HEK293 (cell line): Measurements from ENCODE around the gene UMAD1.
A peak's percentile ranks its signal among the peaks of the same experiment; 100 is the strongest.

Source experiments
- CTCF ChIA-PET: fragments of 350-600 bp; formaldehyde crosslinking; extraction: SDS; loops from one replicate; lab custom pipeline; 2021; ENCODE audit warnings: antibody characterized with exemption; lab: Yijun Ruan, JAX
- POLR2A ChIA-PET: fragments of 300-600 bp; formaldehyde crosslinking; extraction: SDS; loops from one replicate; lab custom pipeline; 2020; ENCODE audit warnings: antibody characterized with exemption, inconsistent platforms; lab: Yijun Ruan, JAX
- H3K27ac ChIP-seq: fragments of 200-500 bp; sonication (Bioruptor generic); 2 replicates; pipeline ENCODE4 v1.5.1; 2014; ENCODE audit warnings: low read depth, low read length, control low read depth, inconsistent platforms; ENCODE audit errors: extremely low read depth
- H3K36me3 ChIP-seq, 2 experiments: fragments of 200-500 bp in 1 of 2; sonication (Bioruptor generic) in 1 of 2; 1 replicate in 1 of 2; 2 replicates in 1 of 2; pipeline ENCODE4 v1.5.1; 2014 to 2017; ENCODE audit warnings: inconsistent platforms in 2 of 2, low read length in 2 of 2; ENCODE audit not compliant: control insufficient read depth in 2 of 2, insufficient read depth in 1 of 2
- H3K4me1 ChIP-seq: fragments of 200-500 bp; sonication (Bioruptor generic); 2 replicates; pipeline ENCODE4 v1.5.1; 2014; ENCODE audit warnings: mild to moderate bottlenecking, low read length, inconsistent platforms; ENCODE audit not compliant: control insufficient read depth, insufficient read depth
- H3K4me3 ChIP-seq: 2 replicates; pipeline ENCODE4 v1.5.1; 2011; ENCODE audit warnings: low read depth, mild to moderate bottlenecking, control low read depth, low read length, moderate library complexity
- H3K9me3 ChIP-seq: fragments of 200-500 bp; sonication (Bioruptor generic); 2 replicates; pipeline ENCODE4 v1.5.1; 2014; ENCODE audit warnings: low read depth, low read length, inconsistent platforms; ENCODE audit not compliant: control insufficient read depth, insufficient read depth
- ZIC2 ChIP-seq: fragments of 450-650 bp; formaldehyde crosslinking; IDR thresholded peaks from 2 replicates; pipeline ENCODE4 v1.5.1; 2016; ENCODE audit warnings: missing biosample characterization, missing genetic modification characterization
- ZNF114 ChIP-seq: fragments of 450-650 bp; formaldehyde crosslinking; IDR thresholded peaks from 2 replicates; pipeline ENCODE4 v1.5.0; 2017; ENCODE audit warnings: missing biosample characterization, missing genetic modification characterization
- ZNF132 ChIP-seq: fragments of 450-650 bp; formaldehyde crosslinking; IDR thresholded peaks from 2 replicates; pipeline ENCODE4 v1.5.1; 2017; ENCODE audit warnings: missing biosample characterization, missing genetic modification characterization, borderline replicate concordance
- ZNF138 ChIP-seq: fragments of 450-650 bp; formaldehyde crosslinking; IDR thresholded peaks from 2 replicates; pipeline ENCODE4 v1.5.1; 2016; ENCODE audit warnings: missing biosample characterization, missing genetic modification characterization, borderline replicate concordance
- ZNF174 ChIP-seq: fragments of 450-650 bp; formaldehyde crosslinking; IDR thresholded peaks from 2 replicates; pipeline ENCODE4 v1.5.0; 2017; ENCODE audit warnings: missing biosample characterization, mild to moderate bottlenecking, missing genetic modification characterization
- ZNF214 ChIP-seq: fragments of 450-650 bp; formaldehyde crosslinking; IDR thresholded peaks from 2 replicates; pipeline ENCODE4 v1.5.1; 2017; ENCODE audit warnings: missing biosample characterization, mild to moderate bottlenecking, missing genetic modification characterization, borderline replicate concordance
- ZNF221 ChIP-seq: fragments of 450-650 bp; formaldehyde crosslinking; IDR thresholded peaks from 2 replicates; pipeline ENCODE4 v1.5.1; 2017; ENCODE audit warnings: missing biosample characterization, missing genetic modification characterization, borderline replicate concordance
- ZNF223 ChIP-seq: fragments of 450-650 bp; formaldehyde crosslinking; IDR thresholded peaks from 2 replicates; pipeline ENCODE4 v1.5.1; 2016; ENCODE audit warnings: missing biosample characterization, missing genetic modification characterization
- ZNF248 ChIP-seq: fragments of 450-650 bp; formaldehyde crosslinking; IDR thresholded peaks from 2 replicates; pipeline ENCODE4 v1.5.1; 2017; ENCODE audit warnings: missing biosample characterization, missing genetic modification characterization
- ZNF324 ChIP-seq: fragments of 450-650 bp; formaldehyde crosslinking; IDR thresholded peaks from 2 replicates; pipeline ENCODE4 v1.5.1; 2016; ENCODE audit warnings: missing biosample characterization, missing genetic modification characterization
- ZNF350 ChIP-seq: fragments of 450-650 bp; formaldehyde crosslinking; IDR thresholded peaks from 2 replicates; pipeline ENCODE4 v1.5.0; 2017; ENCODE audit warnings: missing biosample characterization, mild to moderate bottlenecking, missing genetic modification characterization
- ZNF391 ChIP-seq: fragments of 450-650 bp; formaldehyde crosslinking; IDR thresholded peaks from 2 replicates; pipeline ENCODE4 v1.5.1; 2016; ENCODE audit warnings: low read depth, missing biosample characterization, missing genetic modification characterization, borderline replicate concordance
- ZNF473 ChIP-seq: fragments of 450-650 bp; formaldehyde crosslinking; IDR thresholded peaks from 2 replicates; pipeline ENCODE4 v1.5.1; 2017; ENCODE audit warnings: missing biosample characterization, missing genetic modification characterization
- ZNF560 ChIP-seq: fragments of 450-650 bp; formaldehyde crosslinking; IDR thresholded peaks from 2 replicates; pipeline ENCODE4 v1.5.1; 2017; ENCODE audit warnings: missing biosample characterization, missing genetic modification characterization, borderline replicate concordance
- ZNF623 ChIP-seq: fragments of 450-650 bp; formaldehyde crosslinking; IDR thresholded peaks from 2 replicates; pipeline ENCODE4 v1.5.1; 2016; ENCODE audit warnings: missing biosample characterization, missing genetic modification characterization
- ZNF629 ChIP-seq: fragments of 450-650 bp; formaldehyde crosslinking; IDR thresholded peaks from 2 replicates; pipeline ENCODE4 v1.5.1; 2017; ENCODE audit warnings: missing biosample characterization, missing genetic modification characterization
- ZNF707 ChIP-seq: fragments of 450-650 bp; formaldehyde crosslinking; IDR thresholded peaks from 2 replicates; pipeline ENCODE4 v1.5.1; 2016; ENCODE audit warnings: missing biosample characterization, missing genetic modification characterization
- TF ChIP-seq, protein P1 (sequence below): fragments of 450-650 bp; formaldehyde crosslinking; IDR thresholded peaks from 2 replicates; pipeline ENCODE4 v1.5.1; 2016; ENCODE audit warnings: missing biosample characterization, missing genetic modification characterization
- TF ChIP-seq, protein P2 (sequence below): fragments of 450-650 bp; formaldehyde crosslinking; IDR thresholded peaks from 2 replicates; pipeline ENCODE4 v1.5.1; 2016; ENCODE audit warnings: missing biosample characterization, missing genetic modification characterization
- TF ChIP-seq, protein P3 (sequence below): fragments of 450-650 bp; formaldehyde crosslinking; IDR thresholded peaks from 2 replicates; pipeline ENCODE4 v1.5.1; 2017; ENCODE audit warnings: missing biosample characterization, missing genetic modification characterization
- TF ChIP-seq, protein P4 (sequence below): fragments of 450-650 bp; formaldehyde crosslinking; IDR thresholded peaks from 2 replicates; pipeline ENCODE4 v1.5.1; 2016; ENCODE audit warnings: missing biosample characterization, missing genetic modification characterization

The UMAD1 gene

DNA sequence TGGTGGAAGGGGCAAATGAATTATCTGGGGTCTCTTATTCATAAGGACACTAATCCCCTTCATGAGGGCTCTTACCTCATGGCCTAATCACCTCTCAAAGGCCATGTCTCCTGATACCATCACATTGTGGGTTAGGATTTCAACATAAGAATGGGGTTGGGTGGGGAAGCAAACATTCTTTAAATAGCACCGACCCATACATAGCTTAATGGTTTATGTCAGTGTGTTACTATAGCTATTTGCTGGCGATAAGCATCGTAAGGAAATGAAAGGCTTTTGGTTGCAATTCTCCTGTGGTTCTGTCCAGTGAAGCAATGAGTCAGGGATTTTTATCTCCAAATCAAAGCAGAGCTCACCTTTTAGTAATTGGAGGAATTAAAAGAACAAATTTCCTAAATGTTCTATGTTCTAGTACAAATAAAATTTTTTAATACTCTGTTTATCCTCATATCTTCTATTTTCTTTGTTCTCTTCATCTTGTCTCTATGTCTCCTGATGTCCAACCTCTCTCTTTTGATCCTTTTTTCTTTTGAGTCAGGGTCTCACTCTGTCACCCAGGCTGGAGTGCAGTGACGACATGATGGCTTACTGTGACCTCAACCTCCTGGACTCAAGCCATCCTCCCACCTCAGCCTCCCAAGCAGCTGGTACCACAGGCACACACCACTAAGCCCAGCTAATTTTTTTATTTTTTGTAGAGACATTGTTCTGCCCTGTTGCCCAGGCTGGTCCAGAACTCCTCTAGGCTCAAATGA, 271.0 kb downstream of the UMAD1 start:
- ChIA-PET CTCF (interaction anchor here (0.6 to 1.2 kb wide), 2 partner anchors 258 to 305 kb away, joined by 3 read pairs; no protein-coding TSS in a partner anchor), POLR2A (no interaction called here)
- H3K27ac ChIP-seq: no peak overlapping the region
- H3K4me1 ChIP-seq: no peaks in the 10 kb centered on the region
- H3K9me3 ChIP-seq: no peaks in the 10 kb centered on the region
- no peaks in the 10 kb centered on the region for H3K36me3 ChIP-seq
- TF ChIP-seq ZIC2 (tag by site-specific recombination): no peak
- TF ChIP-seq ZNF707: no peak
- no peak for TF ChIP-seq ZNF223 (tag by site-specific recombination)
- no peak for TF ChIP-seq ZNF629
- no peak for TF ChIP-seq ZNF132 (tag by site-specific recombination)
- TF ChIP-seq ZNF114 (tag by site-specific recombination): no peak
- TF ChIP-seq ZNF391: no peak
- TF ChIP-seq ZNF138 (tag by site-specific recombination): no peak
- TF ChIP-seq, protein P1, sequence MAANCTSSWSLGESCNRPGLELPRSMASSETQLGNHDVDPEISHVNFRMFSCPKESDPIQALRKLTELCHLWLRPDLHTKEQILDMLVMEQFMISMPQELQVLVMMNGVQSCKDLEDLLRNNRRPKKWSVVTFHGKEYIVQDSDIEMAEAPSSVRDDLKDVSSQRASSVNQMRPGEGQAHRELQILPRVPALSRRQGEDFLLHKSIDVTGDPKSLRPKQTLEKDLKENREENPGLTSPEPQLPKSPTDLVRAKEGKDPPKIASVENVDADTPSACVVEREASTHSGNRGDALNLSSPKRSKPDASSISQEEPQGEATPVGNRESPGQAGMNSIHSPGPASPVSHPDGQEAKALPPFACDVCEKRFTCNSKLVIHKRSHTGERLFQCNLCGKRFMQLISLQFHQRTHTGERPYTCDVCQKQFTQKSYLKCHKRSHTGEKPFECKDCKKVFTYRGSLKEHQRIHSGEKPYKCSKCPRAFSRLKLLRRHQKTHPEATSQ (tag by site-specific recombination): no peak
- TF ChIP-seq ZNF248: no peak
- no peak for TF ChIP-seq ZNF350
- TF ChIP-seq ZNF473: no peak
- TF ChIP-seq, protein P2, sequence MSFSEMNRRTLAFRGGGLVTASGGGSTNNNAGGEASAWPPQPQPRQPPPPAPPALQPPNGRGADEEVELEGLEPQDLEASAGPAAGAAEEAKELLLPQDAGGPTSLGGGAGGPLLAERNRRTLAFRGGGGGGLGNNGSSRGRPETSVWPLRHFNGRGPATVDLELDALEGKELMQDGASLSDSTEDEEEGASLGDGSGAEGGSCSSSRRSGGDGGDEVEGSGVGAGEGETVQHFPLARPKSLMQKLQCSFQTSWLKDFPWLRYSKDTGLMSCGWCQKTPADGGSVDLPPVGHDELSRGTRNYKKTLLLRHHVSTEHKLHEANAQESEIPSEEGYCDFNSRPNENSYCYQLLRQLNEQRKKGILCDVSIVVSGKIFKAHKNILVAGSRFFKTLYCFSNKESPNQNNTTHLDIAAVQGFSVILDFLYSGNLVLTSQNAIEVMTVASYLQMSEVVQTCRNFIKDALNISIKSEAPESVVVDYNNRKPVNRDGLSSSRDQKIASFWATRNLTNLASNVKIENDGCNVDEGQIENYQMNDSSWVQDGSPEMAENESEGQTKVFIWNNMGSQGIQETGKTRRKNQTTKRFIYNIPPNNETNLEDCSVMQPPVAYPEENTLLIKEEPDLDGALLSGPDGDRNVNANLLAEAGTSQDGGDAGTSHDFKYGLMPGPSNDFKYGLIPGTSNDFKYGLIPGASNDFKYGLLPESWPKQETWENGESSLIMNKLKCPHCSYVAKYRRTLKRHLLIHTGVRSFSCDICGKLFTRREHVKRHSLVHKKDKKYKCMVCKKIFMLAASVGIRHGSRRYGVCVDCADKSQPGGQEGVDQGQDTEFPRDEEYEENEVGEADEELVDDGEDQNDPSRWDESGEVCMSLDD (tag by site-specific recombination): no peak
- TF ChIP-seq ZNF221: no peak
- no peak overlapping the region for H3K4me3 ChIP-seq

DNA sequence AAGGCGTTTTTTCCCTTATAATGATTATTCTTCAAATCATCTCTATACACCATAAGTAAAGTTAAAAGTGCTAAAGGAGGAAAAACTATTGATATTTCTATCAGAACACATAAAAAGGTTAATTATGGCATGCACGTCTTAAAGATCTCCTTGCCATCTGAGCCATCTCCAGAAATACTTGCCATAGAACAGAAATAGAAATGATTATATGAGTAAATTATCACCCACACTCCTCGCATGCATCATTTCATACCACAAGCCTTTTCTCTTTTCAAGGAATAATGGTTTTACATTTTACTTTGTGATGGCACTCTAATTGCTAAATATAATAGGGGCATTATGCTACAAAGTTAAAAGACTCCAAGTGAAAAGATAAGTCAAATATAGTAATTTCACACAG, 272.4 kb downstream of the UMAD1 start:
- Histone ChIP-seq H3K4me1 (no peaks in the 10 kb centered on the region), H3K4me3 (no peak overlapping the region), H3K27ac (no peak overlapping the region), H3K9me3 (no peaks in the 10 kb centered on the region), H3K36me3 (no peaks in the 10 kb centered on the region)
- no peak for TF ChIP-seq ZNF174 (tag by site-specific recombination)
- TF ChIP-seq ZNF560 (tag by site-specific recombination): no peak
- no peak for TF ChIP-seq ZNF623
- no peak for TF ChIP-seq ZNF214 (tag by site-specific recombination)
- TF ChIP-seq ZNF324 (tag by site-specific recombination): no peak
- ChIA-PET CTCF (no interaction called here), POLR2A (no interaction called here)

DNA sequence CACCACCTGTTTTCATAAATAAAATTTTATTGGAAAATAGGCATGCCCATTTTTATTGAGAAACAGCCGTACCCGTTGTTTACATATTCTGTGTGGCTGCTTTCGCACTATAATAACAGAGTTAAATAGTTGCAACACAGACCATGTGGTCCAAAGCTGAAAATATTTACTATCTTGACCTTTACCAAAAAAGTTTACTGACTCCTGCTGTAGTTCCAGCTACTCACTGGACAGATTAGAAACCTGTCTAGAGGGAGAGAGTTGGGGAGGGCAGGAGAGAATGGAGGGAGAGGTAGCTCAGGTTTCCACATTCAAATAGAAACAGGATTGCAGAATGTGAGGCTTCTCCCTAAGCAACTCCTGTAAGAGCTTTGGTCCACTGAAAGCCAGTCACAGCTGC, 273.0 kb downstream of the UMAD1 start:
- Histone ChIP-seq H3K4me3 (no peak overlapping the region), H3K27ac (no peak overlapping the region), H3K9me3 (no peaks in the 10 kb centered on the region)
- POLR2A ChIA-PET: no interaction called here
- TF ChIP-seq, protein P3, sequence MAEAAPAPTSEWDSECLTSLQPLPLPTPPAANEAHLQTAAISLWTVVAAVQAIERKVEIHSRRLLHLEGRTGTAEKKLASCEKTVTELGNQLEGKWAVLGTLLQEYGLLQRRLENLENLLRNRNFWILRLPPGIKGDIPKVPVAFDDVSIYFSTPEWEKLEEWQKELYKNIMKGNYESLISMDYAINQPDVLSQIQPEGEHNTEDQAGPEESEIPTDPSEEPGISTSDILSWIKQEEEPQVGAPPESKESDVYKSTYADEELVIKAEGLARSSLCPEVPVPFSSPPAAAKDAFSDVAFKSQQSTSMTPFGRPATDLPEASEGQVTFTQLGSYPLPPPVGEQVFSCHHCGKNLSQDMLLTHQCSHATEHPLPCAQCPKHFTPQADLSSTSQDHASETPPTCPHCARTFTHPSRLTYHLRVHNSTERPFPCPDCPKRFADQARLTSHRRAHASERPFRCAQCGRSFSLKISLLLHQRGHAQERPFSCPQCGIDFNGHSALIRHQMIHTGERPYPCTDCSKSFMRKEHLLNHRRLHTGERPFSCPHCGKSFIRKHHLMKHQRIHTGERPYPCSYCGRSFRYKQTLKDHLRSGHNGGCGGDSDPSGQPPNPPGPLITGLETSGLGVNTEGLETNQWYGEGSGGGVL (tag by site-specific recombination): peak; percentile 32; the same call in 1 of the 2 replicates
- TF ChIP-seq, protein P4, sequence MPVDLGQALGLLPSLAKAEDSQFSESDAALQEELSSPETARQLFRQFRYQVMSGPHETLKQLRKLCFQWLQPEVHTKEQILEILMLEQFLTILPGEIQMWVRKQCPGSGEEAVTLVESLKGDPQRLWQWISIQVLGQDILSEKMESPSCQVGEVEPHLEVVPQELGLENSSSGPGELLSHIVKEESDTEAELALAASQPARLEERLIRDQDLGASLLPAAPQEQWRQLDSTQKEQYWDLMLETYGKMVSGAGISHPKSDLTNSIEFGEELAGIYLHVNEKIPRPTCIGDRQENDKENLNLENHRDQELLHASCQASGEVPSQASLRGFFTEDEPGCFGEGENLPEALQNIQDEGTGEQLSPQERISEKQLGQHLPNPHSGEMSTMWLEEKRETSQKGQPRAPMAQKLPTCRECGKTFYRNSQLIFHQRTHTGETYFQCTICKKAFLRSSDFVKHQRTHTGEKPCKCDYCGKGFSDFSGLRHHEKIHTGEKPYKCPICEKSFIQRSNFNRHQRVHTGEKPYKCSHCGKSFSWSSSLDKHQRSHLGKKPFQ: no peak
- TF ChIP-seq, all 188 proteins: peak for 1
- CTCF ChIA-PET: no interaction called here
- Histone ChIP-seq H3K36me3 (no peaks in the 10 kb centered on the region), H3K4me1 (no peaks in the 10 kb centered on the region)
